ENCODE measurements around the gene ZNF613. TPM values are rescaled to one million over a fixed set of nuclear protein-coding genes. Genes with fewer than 3 reads are reported as not detected.

Gene ZNF613
- total RNA-seq, result 3.4 and 5.8 TPM in 2 replicates

- H3K27me3 ChIP-seq (ENCODE audit: control insufficient read depth, insufficient read depth, low read length), result no peaks in the 10 kb centered on the region
- TF ChIP-seq, protein P1, sequence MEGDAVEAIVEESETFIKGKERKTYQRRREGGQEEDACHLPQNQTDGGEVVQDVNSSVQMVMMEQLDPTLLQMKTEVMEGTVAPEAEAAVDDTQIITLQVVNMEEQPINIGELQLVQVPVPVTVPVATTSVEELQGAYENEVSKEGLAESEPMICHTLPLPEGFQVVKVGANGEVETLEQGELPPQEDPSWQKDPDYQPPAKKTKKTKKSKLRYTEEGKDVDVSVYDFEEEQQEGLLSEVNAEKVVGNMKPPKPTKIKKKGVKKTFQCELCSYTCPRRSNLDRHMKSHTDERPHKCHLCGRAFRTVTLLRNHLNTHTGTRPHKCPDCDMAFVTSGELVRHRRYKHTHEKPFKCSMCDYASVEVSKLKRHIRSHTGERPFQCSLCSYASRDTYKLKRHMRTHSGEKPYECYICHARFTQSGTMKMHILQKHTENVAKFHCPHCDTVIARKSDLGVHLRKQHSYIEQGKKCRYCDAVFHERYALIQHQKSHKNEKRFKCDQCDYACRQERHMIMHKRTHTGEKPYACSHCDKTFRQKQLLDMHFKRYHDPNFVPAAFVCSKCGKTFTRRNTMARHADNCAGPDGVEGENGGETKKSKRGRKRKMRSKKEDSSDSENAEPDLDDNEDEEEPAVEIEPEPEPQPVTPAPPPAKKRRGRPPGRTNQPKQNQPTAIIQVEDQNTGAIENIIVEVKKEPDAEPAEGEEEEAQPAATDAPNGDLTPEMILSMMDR (IDR thresholded peaks at IDR 0.05; ENCODE audit: insufficient read depth, low read length, poor library complexity, severe bottlenecking), result peak; percentile 23
- peak; percentile 76 for DNase-seq (ENCODE audit: low read depth)
These were observed at the start of gene ZNF613 for GRCh38 chr19:51926784-51927741. ZNF613 (plus strand) TSS chr19:51927472; CDS start chr19:51936221, 8,749 bp downstream.

DNA sequence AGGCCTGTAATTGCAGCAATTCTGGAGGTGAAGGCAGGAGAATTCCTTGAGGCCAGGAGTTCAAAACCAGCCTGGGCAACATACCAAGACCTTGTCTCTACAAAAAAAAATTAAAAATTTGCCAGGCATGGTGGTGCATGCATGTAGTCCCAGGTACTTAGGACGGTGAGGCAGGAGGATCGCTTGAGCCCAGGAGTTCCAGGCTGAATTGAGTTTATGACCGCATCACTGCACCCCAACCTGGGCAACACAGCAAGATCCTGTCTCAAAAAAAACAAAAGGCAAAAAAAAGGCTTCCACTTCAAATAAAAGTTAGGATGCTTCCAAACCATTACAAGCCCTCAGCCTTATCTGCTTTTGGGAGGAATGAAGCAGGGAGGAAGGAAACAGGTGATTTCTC, 44.8 kb upstream of the ZNF613 start:
- Histone ChIP-seq H3K27me3 (ENCODE audit: control insufficient read depth, insufficient read depth, low read length) (no peaks in the 10 kb centered on the region), H3K36me3 (ENCODE audit: control insufficient read depth, insufficient read depth, low read length) (no peaks in the 10 kb centered on the region), H3K4me3 (ENCODE audit: low read depth, low read length) (no peak overlapping the region)
- DNase-seq (ENCODE audit: low read depth), result no peak
- TF ChIP-seq, protein P1 (IDR thresholded peaks at IDR 0.05; ENCODE audit: insufficient read depth, low read length, poor library complexity, severe bottlenecking), result no peak

More at GRCh38 chr19:51926784-51927741, at the start of gene ZNF613:
- H3K36me3 ChIP-seq (ENCODE audit: control insufficient read depth, insufficient read depth, low read length), result no peaks in the 10 kb centered on the region
- peak within 1 kb of the TSS; percentile 99 for H3K4me3 ChIP-seq (ENCODE audit: low read depth, low read length)

- H3K27me3 ChIP-seq (ENCODE audit: control insufficient read depth, insufficient read depth, low read length), result no peaks in the 10 kb centered on the region
- no peak for DNase-seq (ENCODE audit: low read depth)
- TF ChIP-seq, protein P1 (IDR thresholded peaks at IDR 0.05; ENCODE audit: insufficient read depth, low read length, poor library complexity, severe bottlenecking), result no peak
- H3K4me3 ChIP-seq (ENCODE audit: low read depth, low read length), result no peak overlapping the region
- no peaks in the 10 kb centered on the region for H3K36me3 ChIP-seq (ENCODE audit: control insufficient read depth, insufficient read depth, low read length)
These were observed 42.6 kb upstream of the ZNF613 start for GRCh38 chr19:51884713-51885112.

- Histone ChIP-seq H3K36me3 (ENCODE audit: control insufficient read depth, insufficient read depth, low read length) (peaks cover 4% of the 10 kb centered on the region), H3K27me3 (ENCODE audit: control insufficient read depth, insufficient read depth, low read length) (no peaks in the 10 kb centered on the region), H3K4me3 (ENCODE audit: low read depth, low read length) (peak within 1 kb of the TSS; percentile 70)
- DNase-seq (ENCODE audit: low read depth), result peak; percentile 55
- TF ChIP-seq, protein P1 (IDR thresholded peaks at IDR 0.05; ENCODE audit: insufficient read depth, low read length, poor library complexity, severe bottlenecking), result no peak
These were observed 39.5 kb upstream of the ZNF613 start, which contains the start of gene ZNF577 for GRCh38 chr19:51887522-51888498. ZNF577 (minus strand) TSS chr19:51887951; CDS start chr19:51880382, 7,569 bp downstream.

DNA sequence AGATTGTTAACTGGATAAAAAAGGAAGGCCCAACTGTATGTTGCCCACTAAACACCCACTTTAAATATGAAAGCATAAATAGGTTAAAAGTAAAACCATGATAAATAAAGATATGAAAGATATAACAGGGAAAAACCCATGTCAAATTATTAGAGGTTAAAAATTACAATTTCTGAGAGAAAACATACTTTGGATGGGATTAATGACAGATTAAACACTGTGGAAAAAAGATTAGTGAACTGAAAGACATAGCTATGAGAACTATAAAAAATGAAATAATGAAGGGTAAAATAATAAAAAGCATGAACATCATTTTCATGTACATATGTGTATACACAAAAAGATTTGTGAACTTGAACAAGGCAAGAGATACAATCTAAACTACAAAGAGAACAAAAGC, 37.3 kb upstream of the ZNF613 start:
- DNase-seq (ENCODE audit: low read depth), result no peak
- no peak overlapping the region for H3K4me3 ChIP-seq (ENCODE audit: low read depth, low read length)
- H3K36me3 ChIP-seq (ENCODE audit: control insufficient read depth, insufficient read depth, low read length), result peaks cover 4% of the 10 kb centered on the region

More for the DNA sequence above, 37.3 kb upstream of the ZNF613 start:
- TF ChIP-seq, protein P1 (IDR thresholded peaks at IDR 0.05; ENCODE audit: insufficient read depth, low read length, poor library complexity, severe bottlenecking), result no peak
- no peaks in the 10 kb centered on the region for H3K27me3 ChIP-seq (ENCODE audit: control insufficient read depth, insufficient read depth, low read length)

Data from kidney epithelial cell (primary cell).